Epithelial cell of esophagus (primary cell): ENCODE data around the gene GPATCH3.

Experiments
- DNase-seq: peaks from one replicate; pipeline ENCODE4 v3.0.0; 2010; ENCODE audit warnings: low read depth
- H3K4me3 ChIP-seq: 2 replicates; pipeline ENCODE4 v1.5.1; 2011; ENCODE audit warnings: mild to moderate bottlenecking, low read length, control low read depth
- TF ChIP-seq, protein P1 (sequence below): IDR thresholded peaks from 2 replicates; pipeline ENCODE4 v1.5.1; 2011; ENCODE audit warnings: low read depth, mild to moderate bottlenecking, low read length, control low read depth, inconsistent platforms; ENCODE audit not compliant: insufficient read depth; ENCODE audit errors: missing control alignments

The GPATCH3 gene

DNA sequence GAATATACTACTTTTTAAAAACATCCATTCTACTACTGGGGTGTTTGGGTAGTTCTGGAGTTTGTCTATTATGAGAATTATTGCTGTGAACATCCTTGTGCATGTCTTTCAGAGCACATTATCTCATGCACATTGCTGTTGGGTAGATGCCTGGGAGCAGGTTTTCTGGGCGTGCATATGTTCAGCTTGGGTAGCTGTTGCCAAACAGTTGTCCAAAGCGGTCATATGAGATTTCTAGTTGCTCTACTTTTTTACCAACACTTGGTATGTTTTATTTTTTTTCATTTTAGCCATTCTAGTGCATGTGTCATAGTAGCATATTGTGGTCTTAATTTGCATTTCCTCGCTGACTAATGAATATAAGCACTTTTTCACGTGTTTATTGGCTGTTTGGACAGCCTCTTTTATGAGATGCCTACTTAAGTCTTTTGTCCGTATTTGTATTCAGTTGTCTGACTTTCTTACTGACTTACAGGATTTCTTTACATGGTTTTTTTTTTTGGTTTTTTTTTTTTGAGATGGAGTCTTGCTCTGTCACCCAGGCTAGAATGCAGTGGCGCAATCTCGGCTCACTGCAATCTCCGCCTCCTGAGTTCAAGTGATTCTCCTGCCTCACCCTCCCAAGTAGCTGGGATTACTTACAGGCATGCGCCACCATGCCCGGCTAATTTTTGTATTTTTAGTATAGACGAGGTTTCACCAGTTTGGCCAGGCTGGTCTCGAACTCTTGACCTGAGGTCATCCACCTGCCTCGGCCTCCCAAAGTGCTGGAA is 55.7 kb downstream of the GPATCH3 start:
- no peak for DNase-seq

More for the DNA sequence above, 55.7 kb downstream of the GPATCH3 start:
- TF ChIP-seq, protein P1, sequence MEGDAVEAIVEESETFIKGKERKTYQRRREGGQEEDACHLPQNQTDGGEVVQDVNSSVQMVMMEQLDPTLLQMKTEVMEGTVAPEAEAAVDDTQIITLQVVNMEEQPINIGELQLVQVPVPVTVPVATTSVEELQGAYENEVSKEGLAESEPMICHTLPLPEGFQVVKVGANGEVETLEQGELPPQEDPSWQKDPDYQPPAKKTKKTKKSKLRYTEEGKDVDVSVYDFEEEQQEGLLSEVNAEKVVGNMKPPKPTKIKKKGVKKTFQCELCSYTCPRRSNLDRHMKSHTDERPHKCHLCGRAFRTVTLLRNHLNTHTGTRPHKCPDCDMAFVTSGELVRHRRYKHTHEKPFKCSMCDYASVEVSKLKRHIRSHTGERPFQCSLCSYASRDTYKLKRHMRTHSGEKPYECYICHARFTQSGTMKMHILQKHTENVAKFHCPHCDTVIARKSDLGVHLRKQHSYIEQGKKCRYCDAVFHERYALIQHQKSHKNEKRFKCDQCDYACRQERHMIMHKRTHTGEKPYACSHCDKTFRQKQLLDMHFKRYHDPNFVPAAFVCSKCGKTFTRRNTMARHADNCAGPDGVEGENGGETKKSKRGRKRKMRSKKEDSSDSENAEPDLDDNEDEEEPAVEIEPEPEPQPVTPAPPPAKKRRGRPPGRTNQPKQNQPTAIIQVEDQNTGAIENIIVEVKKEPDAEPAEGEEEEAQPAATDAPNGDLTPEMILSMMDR: no peak
- H3K4me3 ChIP-seq: no peak overlapping the region
